Endothelial cell (in vitro differentiated cells): ENCODE data around the gene PCSK6. TPM values are rescaled to one million over a fixed set of nuclear protein-coding genes. Genes with fewer than 3 reads are reported as not detected.

Source experiments
- DNase-seq: peaks from one replicate; pipeline ENCODE4 v3.0.0; 2021; ENCODE audit warnings: low spot score
- H3K27ac Mint-ChIP-seq: one replicate; pipeline ENCODE4 v1.8.0; 2021; ENCODE audit warnings: mixed read lengths, inconsistent platforms; ENCODE audit not compliant: unreplicated experiment
- H3K27me3 Mint-ChIP-seq: one replicate; pipeline ENCODE4 v1.8.0; 2021; ENCODE audit warnings: mild to moderate bottlenecking, moderate library complexity, mixed read lengths, inconsistent platforms; ENCODE audit not compliant: unreplicated experiment
- H3K36me3 Mint-ChIP-seq: one replicate; pipeline ENCODE4 v1.8.0; 2021; ENCODE audit warnings: mild to moderate bottlenecking, low read depth, mixed read lengths, inconsistent platforms; ENCODE audit not compliant: unreplicated experiment
- H3K4me1 Mint-ChIP-seq: one replicate; pipeline ENCODE4 v1.8.0; 2021; ENCODE audit warnings: mild to moderate bottlenecking, mixed read lengths, inconsistent platforms; ENCODE audit not compliant: unreplicated experiment
- H3K4me3 Mint-ChIP-seq: one replicate; pipeline ENCODE4 v1.8.0; 2021; ENCODE audit warnings: mild to moderate bottlenecking, mixed read lengths, inconsistent platforms; ENCODE audit not compliant: unreplicated experiment
- H3K9me3 Mint-ChIP-seq: one replicate; pipeline ENCODE4 v1.8.0; 2021; ENCODE audit warnings: mixed read lengths, inconsistent platforms; ENCODE audit not compliant: unreplicated experiment
- CTCF ChIP-seq: fragments of 200-600 bp; sonication (generic); IDR thresholded peaks from one replicate; pipeline ENCODE4 v1.5.0; 2021; ENCODE audit warnings: antibody characterized with exemption; ENCODE audit not compliant: unreplicated experiment
- total RNA-seq: library from RNA; stranded (reverse); fragmentation: NEBNext Ultra II Directional; extraction: Animal tissue kit (Norgen Biotek cat#: 25700); gene quantifications from one replicate; pipeline ENCODE4 v1.2.1, GENCODE V29; 2021; ENCODE audit not compliant: unreplicated experiment

Gene PCSK6
- total RNA-seq, 1 donor from 2014 or later: 0.13 TPM

- peaks cover 9% of the 10 kb centered on the region for H3K27me3 Mint-ChIP-seq
- no peak overlapping the region for H3K4me3 Mint-ChIP-seq
- no peak for TF ChIP-seq CTCF
- no peaks in the 10 kb centered on the region for H3K9me3 Mint-ChIP-seq
- H3K4me1 Mint-ChIP-seq: no peaks in the 10 kb centered on the region
- DNase-seq: no peak
- H3K27ac Mint-ChIP-seq: no peak overlapping the region
- H3K36me3 Mint-ChIP-seq: no peaks in the 10 kb centered on the region
Observed at GRCh38 chr15:101314336-101315125, 175.0 kb downstream of the PCSK6 start.

DNA sequence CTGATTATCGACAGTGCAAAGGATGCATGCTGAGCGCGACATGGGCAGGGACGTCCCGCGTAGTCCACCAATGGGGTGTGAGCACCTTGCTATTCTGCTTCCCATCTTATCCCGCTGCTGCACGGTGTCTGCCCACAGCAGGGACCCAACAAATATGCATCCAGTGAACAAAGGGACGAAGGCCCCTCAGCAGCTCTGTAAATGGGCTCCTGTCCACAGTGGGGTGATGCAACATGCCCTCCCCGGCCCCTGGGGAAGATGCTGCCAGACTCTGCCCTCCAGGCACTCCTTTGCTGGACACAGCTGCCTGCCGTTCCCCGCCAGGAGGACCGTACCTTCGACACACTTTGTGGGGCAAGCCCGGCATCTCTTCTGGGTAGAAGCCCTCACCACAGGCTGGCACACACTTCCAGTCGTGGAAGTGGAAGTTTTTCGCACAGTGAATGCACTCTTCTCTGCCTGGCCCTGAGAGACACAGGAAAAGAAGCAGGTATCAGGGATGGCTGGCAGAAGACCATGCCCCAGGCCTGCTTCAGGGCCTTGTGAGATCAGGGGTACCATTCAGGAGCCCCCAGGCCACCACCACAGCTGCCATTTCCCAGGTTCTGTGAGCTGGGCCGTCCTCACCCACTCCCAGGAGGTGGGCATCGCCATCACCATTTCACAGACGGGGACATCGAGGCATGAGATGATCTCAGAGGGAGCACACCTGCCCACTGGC lies 176.3 kb downstream of the PCSK6 start:
- no peak for DNase-seq

GRCh38 chr15:101310508-101310907 lies 179.0 kb downstream of the PCSK6 start:
- no peaks in the 10 kb centered on the region for H3K36me3 Mint-ChIP-seq
- H3K4me3 Mint-ChIP-seq: no peak overlapping the region
- peaks cover 11% of the 10 kb centered on the region for H3K27me3 Mint-ChIP-seq
- TF ChIP-seq CTCF: no peak
- no peaks in the 10 kb centered on the region for H3K4me1 Mint-ChIP-seq
- H3K9me3 Mint-ChIP-seq: no peaks in the 10 kb centered on the region
- DNase-seq: no peak
- H3K27ac Mint-ChIP-seq: no peak overlapping the region

More for the DNA sequence above, 176.3 kb downstream of the PCSK6 start:
- Mint-ChIP-seq H3K27ac (no peak overlapping the region), H3K4me1 (no peaks in the 10 kb centered on the region), H3K36me3 (no peaks in the 10 kb centered on the region), H3K27me3 (peaks cover 11% of the 10 kb centered on the region), H3K9me3 (no peaks in the 10 kb centered on the region), H3K4me3 (no peak overlapping the region)
- no peak for TF ChIP-seq CTCF

DNA sequence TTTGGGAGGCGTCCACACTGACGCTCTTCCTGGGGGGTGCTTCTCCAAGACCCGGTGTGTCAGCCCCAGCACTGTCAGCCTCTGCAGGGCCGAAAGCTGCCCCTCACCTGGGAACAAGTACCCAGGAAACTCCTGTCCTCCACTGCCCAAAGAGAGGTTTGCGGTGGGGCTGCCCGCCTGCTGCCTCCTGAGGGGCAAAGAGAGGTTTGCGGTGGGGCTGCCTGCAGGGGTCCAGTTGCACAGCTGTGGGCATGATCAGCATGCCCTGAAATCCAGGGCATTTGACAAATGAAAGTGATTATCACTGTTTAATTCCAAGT lies 179.4 kb downstream of the PCSK6 start:
- no peak for DNase-seq
- no peaks in the 10 kb centered on the region for H3K4me1 Mint-ChIP-seq
- H3K36me3 Mint-ChIP-seq: no peaks in the 10 kb centered on the region
- H3K27ac Mint-ChIP-seq: no peak overlapping the region
- H3K4me3 Mint-ChIP-seq: no peak overlapping the region
- no peaks in the 10 kb centered on the region for H3K9me3 Mint-ChIP-seq
- TF ChIP-seq CTCF: no peak
- peaks cover 11% of the 10 kb centered on the region for H3K27me3 Mint-ChIP-seq
